Skin epidermis (tissue), 12 donors: ENCODE data around the gene CXCR4.
A peak's percentile ranks its signal among the peaks of the same experiment; 100 is the strongest.
"Not testable (repeated sequence)": the region's sequence is repeated elsewhere in the genome, so short reads cannot be mapped to it uniquely, and the experiment has no call there.

Experiments
- H3K27ac ChIP-seq, 21 experiments: fragments of 200-600 bp; sonication (generic) in 11 of 21; one replicate each; pipeline ENCODE4 v1.5.0; 2020; ENCODE audit warnings: mild to moderate bottlenecking in 3 of 21, inconsistent platforms in 2 of 21, moderate library complexity in 2 of 21
- H3K4me3 ChIP-seq, 7 experiments: fragments of 200-600 bp; sonication (generic) in 2 of 7; one replicate each; pipeline ENCODE4 v1.5.0; 2020; ENCODE audit warnings: inconsistent platforms in 2 of 7, mild to moderate bottlenecking in 2 of 7, moderate library complexity in 1 of 7

The CXCR4 gene

GRCh38 chr2:136086253-136087016, 31.5 kb downstream of the CXCR4 start:
- H3K4me3 ChIP-seq, result no peak overlapping the region
- H3K27ac ChIP-seq, result no peak overlapping the region

GRCh38 chr2:136085453-136086209, 32.3 kb downstream of the CXCR4 start:
- Histone ChIP-seq H3K4me3 (no peak overlapping the region), H3K27ac (no peak overlapping the region)

GRCh38 chr2:136081582-136082210, 36.3 kb downstream of the CXCR4 start:
- Histone ChIP-seq H3K27ac (no peak overlapping the region), H3K4me3 (no peak overlapping the region)

- Histone ChIP-seq H3K27ac (no peak overlapping the region), H3K4me3 (no peak overlapping the region)
These were observed 37.8 kb downstream of the CXCR4 start for GRCh38 chr2:136080114-136080513.

- no peak overlapping the region for H3K4me3 ChIP-seq
- no peak overlapping the region for H3K27ac ChIP-seq
These were observed 40.8 kb downstream of the CXCR4 start for GRCh38 chr2:136077107-136077506.

- Histone ChIP-seq H3K4me3 (no peak overlapping the region), H3K27ac (no peak overlapping the region)
These were observed 42.5 kb downstream of the CXCR4 start for GRCh38 chr2:136075476-136075875.

GRCh38 chr2:136072621-136073020, 45.3 kb downstream of the CXCR4 start:
- Histone ChIP-seq H3K27ac (no peak overlapping the region), H3K4me3 (no peak overlapping the region)

GRCh38 chr2:136071887-136072286, 46.1 kb downstream of the CXCR4 start:
- H3K4me3 ChIP-seq, H3K27ac ChIP-seq: not testable (repeated sequence)

- H3K27ac ChIP-seq, result no peak overlapping the region
- H3K4me3 ChIP-seq, result no peak overlapping the region
These were observed 47.0 kb downstream of the CXCR4 start for GRCh38 chr2:136070913-136071312.

GRCh38 chr2:136069773-136070172, 48.2 kb downstream of the CXCR4 start:
- H3K4me3 ChIP-seq, result no peak overlapping the region
- H3K27ac ChIP-seq, result no peak overlapping the region

- peak overlapping the region in 1 of 21 experiments; percentile 14 for H3K27ac ChIP-seq
- H3K4me3 ChIP-seq, result no peak overlapping the region
These were observed 49.2 kb downstream of the CXCR4 start for GRCh38 chr2:136068581-136069227.

- H3K4me3 ChIP-seq, result no peak overlapping the region
- H3K27ac ChIP-seq, result peak overlapping the region in 2 of 21 experiments; percentile 14 to 48
These were observed 49.9 kb downstream of the CXCR4 start for GRCh38 chr2:136067897-136068580.

- Histone ChIP-seq H3K27ac (peak overlapping the region in 1 of 21 experiments; percentile 48), H3K4me3 (no peak overlapping the region)
These were observed 50.5 kb downstream of the CXCR4 start for GRCh38 chr2:136067459-136067858.

GRCh38 chr2:136065907-136066306, 52.0 kb downstream of the CXCR4 start:
- H3K4me3 ChIP-seq, result no peak overlapping the region
- H3K27ac ChIP-seq, result no peak overlapping the region

- H3K4me3 ChIP-seq, result no peak overlapping the region
These were observed 52.6 kb downstream of the CXCR4 start for GRCh38 chr2:136065384-136065783.

More at GRCh38 chr2:136065384-136065783, 52.6 kb downstream of the CXCR4 start:
- no peak overlapping the region for H3K27ac ChIP-seq
